Inflammatory macrophage treated with lipopolysaccharide for 1 hour (primary cell): Measurements from ENCODE around the gene HDHD5.
"Not testable (repeated sequence)": the region's sequence is repeated elsewhere in the genome, so short reads cannot be mapped to it uniquely, and the experiment has no call there.

Experiments used
- DNase-seq, 2 donors: peaks; one replicate each; pipeline ENCODE4 v3.0.0-alpha.2; 2020 to 2022

Gene HDHD5

DNA sequence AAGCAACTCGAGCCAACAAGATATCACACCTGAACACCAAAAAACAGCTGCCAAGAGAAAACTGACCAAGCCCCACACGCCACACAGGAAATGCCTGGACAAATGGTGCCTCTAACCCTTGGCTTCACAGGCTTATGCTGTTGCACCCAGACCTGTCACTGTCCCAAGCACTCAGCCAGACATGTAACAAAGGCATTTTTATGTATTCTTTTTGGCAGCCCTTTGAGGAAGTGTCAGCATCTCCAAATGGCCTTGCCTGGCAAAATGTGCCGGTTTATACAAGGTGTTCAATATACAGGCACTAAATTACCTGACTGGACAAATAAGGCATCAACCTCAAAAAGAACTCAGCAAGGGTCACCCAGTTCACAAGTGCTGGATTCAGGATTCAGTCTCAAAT lies 6.1 kb downstream of the HDHD5 start:
- no peak for DNase-seq

DNA sequence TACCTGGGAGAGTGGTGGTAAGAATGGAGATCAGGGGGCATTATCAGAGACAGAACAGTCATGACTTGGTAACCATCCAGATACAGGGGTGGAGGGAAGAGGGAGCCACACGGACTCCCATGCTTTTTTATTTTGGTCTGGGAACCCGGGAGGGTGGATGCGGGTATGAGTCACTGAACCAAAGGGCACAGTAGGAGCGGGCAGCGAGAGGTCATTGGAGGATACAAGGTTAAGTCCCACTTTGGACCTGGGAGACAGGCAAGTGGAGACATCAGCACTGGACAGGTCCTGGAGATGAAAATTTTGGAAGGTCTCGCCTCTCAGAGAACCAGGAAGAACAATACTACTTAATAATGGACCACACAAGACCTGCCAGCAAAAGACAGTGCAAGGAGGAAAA lies 6.7 kb downstream of the HDHD5 start:
- no peak for DNase-seq

DNA sequence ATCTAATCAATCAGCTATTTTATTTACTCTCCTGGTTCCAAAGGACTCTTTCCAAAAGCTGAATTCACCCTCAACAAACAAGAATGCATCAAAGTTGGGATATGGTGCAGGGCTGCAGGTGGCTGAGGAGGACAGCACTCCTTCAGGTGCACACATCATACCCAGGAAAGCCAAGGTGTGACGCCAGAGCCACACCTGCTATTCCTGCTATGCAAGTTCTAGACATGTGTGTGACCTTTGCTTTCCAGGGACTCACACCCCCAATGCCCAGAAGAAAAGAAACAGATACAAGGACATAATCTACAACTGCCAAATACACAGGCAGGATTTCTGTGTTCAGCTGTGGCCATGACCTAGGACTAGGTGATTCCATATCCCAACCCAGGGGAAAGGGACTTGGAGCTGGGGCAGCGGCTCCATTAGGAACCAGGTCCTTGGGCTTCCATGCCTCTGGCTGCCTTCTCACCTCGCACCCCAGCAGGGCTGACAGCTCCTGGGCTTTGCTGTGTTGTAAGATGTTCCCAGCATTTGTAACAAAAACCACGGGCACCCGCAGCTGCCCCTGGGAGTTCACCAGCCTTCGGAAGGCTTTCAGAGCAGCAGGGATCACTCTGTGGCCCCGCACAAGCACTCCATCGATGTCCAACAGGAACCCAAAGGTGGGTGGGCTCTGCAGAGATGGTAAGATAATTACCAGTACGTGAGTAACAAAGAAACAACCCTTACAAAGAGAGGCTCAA lies 9.8 kb downstream of the HDHD5 start:
- DNase-seq = no peak

DNA sequence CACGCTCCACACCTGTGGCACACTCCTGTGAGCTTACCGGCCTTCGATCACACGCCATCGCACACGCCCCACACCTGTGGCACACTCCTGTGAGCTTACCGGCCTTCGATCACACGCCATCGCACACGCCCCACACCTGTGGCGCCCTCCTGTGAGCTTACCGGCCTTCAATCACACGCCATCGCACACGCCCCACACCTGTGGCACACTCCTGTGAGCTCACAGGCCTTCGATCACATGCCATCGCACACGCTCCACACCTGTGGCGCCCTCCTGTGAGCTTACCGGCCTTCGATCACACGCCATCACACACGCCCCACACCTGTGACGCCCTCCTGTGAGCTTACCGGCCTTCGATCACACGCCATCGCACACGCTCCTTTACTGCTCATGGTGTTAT lies 11.6 kb downstream of the HDHD5 start:
- not testable (repeated sequence) for DNase-seq

DNA sequence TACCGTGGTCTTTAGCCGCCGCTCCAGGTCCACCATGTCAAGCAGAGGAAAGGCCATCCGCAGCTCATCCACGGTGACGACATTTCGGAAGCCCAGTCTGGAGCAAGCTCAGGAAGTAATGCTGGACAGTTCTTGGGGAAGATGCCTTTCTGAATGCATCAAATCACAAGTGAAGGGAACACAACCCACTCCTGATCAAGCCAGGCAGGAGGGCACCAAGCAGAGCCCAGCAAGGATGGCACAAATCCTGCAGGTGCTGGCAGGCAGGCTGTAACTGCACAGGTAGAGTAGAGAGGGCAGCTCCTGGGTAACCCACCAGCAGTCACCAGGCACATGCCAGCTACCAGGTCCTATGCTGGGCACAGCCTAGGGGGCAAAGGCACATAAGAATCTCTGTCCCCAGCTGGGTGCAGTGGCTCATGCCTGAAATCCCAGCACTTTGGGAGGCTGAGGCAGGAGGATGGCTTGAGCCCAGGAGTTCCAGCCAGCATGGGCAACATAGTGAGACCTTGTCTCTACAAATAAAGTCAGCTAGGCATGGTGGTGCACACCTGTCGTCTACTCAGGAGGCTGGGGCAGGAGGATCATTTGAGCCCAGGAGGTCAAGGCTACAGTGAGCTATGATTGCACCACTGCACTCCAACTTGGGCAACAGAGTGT lies 13.9 kb downstream of the HDHD5 start:
- no peak for DNase-seq

DNA sequence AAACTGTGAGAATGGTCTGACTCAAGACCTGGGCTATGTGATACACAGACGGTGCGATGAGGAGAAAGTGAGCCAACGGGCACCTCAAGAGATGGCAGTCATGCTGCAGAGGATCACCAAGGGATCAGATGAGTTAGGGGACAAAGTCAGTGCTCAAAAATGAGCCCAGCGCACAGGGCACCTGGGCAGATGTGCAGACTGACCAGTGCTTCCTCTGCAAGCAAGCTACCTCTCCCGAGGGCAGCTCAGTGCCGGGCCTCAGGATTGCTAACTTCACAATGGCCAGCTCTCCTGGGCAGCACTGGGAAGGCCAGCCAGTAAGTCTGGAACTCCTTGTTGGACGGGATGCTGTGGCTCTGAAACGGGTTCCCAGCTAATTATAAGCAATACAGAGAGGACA lies 15.3 kb downstream of the HDHD5 start:
- no peak for DNase-seq

DNA sequence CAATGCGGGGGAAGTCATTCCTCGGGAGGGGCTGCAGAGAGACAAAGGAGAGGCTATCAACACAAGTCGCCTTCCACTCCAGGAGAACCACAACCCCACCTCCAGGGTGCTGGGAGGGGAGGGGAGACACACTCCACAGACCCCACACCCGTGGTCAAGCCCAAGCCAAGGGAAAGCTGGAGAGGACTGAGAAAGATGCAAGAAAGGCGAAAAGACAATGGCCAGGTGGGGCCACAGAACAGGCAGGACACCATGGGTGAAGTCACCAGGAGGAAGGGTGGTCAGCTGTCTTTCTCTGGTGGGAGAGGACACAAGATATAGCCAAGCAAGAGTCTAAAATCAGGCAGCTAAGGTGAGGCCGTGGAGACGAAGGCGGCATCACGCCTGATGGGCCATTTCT lies 16.0 kb downstream of the HDHD5 start:
- DNase-seq = no peak

DNA sequence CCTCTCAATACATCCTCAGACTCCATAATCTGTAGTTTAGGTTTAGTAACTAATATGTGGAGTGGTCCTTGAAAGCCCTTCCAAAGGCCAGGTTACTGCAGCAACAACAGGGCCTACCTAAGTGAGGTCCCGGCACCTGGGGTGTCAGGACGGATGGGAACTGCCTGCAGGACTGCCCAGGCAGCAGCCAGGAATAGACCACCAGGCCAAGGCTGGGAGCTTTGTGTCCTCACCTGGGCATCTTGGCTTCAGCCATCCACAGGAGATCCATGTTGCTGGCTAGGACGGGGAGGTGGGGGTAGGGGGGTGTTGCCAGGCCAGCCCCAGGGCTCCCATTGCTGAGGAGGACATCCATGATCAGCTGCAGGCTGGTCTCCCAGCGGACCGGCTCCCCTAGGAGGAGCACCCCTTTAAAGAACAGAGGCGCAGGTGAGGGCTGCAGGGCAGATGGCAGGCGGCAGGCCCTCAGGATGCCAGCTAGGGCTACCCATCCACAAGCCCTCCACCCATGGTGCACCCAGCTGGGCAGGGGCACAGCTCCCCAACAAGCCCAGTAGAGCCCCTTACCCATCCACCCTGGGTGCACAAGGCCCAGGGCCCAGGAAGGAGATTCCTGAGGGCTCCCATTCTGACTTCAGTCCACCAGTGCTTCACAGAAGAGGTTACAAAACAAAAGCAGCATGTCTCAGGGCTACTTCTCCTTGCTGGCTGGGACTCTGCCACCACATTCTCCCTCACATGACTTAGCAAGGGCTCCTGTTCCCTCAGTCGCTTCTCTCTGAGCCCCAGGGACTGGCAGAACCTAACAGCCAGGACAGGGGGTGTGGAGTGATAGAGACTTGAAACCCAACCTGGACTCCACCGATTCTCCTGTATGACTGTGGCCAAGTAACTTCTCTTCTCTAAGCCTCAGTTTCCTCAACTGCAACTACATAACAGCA lies 18.0 kb downstream of the HDHD5 start:
- no peak for DNase-seq

DNA sequence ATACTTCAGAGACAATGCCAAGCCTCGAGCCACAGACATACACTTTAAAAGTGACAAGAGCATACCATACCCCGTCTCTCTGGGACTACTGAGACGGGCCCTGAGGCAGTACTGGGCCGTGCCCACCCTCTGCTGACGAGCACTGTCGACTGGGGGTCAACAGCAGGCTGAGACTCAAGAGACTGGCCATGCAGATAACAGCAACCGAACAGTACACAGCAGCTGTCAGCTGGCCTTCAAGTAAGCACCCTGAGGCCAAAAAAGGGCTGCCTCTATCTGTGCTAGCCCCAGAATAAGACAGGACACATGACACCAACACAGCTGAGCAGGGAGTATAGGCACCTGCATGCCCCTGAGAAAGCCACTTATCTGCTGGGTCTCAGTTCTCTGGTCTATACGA lies 19.1 kb downstream of the HDHD5 start:
- DNase-seq = no peak

DNA sequence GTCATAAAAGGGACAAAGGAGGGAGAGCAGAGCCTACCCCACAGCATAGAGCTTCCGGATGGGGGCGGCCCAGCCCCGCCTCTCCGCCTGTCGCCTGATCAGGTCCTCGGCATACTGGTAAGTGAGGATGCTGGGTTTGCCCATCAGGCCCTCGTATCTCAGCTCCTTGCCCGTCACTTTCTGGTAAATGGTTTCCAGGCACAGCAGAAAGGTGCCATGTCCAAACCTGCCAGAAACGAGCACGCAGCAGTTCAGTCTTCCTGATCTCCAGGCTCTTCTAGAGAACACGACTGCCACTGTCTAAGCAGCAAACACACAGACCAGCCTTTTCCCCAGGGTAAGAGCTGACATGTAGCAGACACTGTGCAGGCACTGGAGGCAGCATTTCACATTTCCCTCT lies 20.6 kb downstream of the HDHD5 start:
- DNase-seq = no peak

DNA sequence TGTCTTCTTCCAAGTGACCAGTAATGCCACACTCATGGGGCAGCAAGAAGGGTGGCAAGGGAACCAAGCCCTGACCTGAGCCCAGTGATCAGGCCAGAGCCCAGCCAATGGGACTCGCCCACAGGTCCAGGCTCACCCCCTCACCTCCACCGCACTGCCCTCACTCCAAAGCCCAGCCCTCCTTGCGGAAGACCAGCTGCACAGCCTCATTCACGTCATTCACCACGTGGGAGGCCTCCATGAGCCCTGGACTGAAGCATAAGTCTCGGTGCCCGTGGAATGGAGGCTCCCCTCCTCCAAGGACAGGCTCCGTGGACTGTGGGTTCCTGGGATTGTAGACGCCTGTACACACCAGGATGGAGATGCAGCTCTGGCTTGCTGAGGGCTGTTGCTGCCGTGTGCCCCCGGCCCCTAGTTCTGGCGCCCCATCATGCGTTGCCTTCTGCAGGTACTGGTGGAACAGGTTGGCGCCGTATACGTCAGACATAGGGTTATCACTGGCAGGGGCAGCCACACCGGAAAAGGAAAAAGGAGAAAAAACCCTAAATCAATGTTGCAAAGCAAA lies 21.1 kb downstream of the HDHD5 start:
- DNase-seq = no peak

DNA sequence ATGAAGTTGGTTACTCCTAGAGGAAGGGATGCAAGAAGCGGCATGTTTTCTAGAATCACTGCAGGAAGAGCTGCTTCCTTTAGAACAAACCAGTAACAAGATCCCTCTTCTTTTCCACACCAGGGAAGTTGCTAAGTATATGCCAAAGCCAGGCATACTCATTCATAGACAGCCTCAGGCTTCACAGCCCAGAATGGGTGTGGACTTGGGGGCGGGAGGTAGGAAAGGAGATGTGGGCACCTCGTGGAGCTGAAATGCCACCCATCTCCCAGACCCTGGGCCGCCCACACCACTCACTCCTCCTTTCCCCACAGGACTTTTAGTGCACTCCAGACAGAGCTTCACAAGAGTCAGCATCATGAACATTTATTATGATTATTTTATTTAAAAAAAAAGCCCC lies 21.9 kb downstream of the HDHD5 start:
- no peak for DNase-seq

DNA sequence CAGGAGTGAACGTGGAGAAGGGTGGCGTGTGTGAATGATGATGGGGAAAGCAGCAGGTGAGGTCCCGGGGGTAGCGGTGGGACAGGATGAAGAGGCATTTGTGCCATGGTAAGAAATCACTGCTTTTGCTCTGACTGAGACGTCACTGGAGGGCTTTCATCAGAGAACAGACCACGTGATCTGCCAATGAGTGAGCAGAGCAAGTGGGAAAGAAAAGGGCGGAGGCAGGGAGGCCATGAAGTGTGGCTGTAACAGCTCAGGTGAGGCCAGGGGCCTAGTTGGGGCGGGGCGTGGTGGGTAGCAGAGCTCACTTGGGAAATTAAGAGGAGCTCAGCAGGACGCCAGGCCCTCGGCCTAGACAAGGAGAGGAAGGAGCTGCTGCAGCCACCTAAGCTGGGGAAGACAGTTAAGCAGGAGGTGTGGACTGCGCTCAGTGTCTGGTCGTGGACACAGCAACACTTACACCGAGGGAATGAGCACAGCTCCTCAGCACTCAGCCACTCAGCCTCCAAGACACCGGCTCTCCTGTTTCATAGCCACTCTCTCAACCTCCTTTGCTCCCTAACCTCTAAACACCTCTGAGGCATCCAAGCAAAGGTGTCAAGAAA lies 23.8 kb downstream of the HDHD5 start:
- DNase-seq = no peak

DNA sequence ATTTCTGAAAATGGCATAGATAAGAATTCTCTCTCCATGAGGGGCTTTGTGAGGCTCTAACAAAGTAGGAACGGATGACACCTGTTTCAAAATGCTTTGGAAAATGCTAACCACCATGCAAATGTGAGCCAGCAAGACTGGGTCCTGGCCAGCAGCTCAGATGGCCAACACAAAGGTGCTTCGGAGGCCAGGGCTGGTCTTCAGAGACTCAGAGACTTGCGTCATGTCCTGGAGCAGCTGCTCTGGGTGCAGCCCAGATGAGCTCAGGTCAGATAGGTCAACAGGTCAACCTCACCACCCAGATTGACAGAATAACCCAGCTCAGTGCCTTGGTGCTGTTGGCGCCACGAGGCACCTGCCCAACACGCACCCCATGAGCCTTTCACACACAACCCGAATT lies 25.9 kb downstream of the HDHD5 start:
- DNase-seq = no peak

DNA sequence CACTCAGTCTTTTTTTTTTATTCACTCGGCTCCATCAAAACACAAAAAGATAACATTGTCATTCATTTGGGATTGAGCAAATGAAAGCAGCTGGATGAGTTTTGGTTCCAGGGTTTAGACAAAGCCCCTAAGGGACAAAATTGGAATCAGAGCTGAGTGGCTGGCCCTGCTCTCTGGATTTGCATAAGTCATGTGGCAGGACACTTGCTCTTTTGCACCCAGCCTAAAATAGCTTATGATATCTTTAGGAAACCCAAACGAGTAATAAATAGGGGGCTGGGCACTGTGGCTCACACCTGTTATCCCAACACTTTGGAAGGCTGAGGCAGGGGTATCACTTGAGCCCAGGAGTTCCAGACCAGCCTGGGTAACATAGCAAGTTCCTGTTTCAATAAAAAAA lies 27.0 kb downstream of the HDHD5 start:
- no peak for DNase-seq

DNA sequence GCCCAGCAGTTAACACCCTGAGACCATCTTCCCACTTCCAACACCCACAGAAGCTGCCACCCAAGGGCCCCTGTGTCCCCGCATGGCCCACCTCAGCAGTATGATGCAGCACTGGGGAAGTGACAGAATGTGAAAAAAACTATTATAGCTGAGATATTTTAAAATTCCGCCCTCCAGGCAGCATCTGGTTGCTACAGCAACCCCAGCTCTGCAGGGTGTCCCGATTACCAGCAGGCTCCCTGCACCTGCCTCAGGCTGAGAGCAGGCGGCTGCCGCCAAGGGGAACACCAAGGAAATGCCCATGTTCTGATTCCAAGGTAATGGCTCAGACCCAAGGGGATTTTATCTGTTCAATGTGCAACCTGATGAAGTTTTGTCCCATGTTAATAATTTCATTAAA lies 27.4 kb downstream of the HDHD5 start:
- DNase-seq = no peak

DNA sequence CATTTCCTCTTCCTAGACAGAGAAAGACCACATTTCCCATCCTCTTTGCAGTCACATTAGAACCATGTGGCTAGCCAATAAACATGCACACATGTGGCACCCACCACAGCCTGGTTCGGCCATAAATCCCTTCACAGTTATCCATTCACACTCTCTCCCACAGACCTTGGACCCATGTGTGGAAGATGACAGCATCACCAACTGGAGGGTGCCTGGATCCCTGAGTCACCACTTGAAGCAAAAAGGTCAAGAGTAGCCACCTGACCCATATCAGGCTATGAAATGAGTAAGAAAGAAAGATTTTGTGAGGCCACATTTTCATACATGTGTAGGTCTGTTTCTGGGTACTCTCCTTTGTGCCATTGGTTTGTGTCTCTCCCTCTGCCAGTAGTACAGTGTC lies 28.9 kb downstream of the HDHD5 start:
- no peak for DNase-seq

DNA sequence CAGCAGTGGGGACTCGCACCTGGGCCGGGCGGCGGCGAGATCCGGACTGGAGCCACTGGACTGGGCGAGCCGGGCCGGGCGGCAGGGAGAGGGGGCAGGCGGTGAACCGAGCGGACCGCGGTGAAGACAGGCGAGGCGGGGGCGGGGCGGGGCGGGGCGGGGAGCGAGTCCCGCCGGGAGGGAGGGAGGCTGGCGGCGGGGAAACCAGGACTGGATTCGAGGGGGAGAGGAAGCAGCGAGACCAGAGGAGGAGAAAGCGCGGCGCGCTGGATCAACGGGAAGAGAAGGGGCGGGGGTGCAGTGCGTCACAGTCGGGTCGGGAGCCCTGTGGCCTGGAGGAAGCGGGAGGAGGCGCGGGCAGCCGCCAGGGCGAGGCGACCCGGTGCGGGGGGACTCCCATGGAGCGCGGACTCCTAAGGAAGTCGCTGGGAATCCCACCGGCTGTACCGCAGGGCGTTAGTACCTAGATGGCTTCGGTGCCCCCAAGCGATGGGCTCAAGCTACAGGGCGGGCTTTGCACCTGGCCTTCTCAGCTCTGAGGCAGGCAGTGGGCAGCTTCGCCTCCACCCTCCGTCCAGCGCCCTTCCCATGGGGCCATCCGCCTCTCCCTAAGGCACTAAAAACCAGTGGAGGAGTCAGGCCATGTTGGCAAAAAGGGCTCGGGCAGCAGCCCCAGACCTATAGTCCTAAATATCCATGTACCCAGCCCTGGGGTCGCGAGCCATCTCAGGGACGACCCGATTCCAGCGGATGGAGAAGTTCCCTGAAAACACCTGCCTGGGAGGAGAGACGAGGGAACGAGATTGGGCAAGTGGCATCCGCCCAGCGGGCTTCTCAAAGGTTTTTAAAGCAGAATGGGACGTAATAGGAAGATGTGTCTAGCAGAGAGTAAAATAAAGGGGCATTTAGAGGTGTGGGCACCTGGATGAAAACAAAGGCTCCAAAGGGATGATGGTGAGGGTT lies 37.6 kb downstream of the HDHD5 start, which contains the start of gene TMEM121B:
TMEM121B (minus strand) TSS at position 128 of the 963 bp plus-strand sequence. CDS start 233 bp downstream, outside the sequence.
- peak; percentile 76 for DNase-seq

DNA sequence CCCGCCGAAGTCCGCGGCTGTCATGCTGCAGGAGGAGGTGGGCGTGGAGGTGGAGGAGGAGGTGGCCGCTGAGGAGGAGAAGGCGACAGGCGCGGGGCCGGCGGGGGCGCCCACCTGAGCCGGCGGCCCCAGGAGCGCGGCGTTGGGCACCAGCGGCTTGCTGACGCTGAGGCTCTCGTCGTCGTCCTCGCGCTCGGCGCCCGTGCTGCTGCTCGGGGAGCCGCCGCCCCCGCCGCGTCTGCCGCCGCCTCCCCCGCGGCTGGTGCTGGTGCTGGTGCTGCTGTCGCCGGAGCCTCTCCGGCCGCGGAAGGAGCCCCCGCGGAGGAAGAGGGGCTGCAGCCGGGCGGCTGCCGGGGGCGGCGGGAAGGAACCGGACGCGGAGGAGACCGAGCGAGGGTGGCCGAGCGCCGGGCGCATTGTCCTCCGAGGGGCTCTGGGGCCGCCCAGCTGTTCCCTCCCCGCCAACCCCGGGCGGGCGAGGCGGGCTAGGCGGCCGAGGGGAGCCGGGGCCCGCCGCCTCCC lies 38.3 kb downstream of the HDHD5 start:
- DNase-seq = no peak

DNA sequence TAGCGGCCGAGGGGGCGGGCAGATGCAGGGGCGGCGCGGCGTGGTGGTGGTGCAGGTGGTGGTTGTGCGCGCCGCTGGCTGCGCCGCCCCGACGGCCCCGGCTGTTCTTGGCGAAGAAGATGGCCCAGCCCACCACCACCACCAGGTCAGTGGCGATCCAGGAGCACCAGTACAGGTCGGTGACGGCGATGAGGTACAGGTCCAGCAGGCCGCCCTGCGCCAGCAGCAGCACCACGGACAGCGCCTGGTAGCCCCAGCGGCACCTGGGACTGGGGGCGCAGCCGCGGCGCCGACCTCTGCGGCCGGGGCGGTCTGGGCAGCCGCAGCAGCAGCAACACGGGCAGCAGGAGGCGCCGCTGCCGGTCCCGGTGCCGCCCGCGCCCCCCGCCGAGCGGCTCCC lies 38.8 kb downstream of the HDHD5 start:
- DNase-seq = no peak

DNA sequence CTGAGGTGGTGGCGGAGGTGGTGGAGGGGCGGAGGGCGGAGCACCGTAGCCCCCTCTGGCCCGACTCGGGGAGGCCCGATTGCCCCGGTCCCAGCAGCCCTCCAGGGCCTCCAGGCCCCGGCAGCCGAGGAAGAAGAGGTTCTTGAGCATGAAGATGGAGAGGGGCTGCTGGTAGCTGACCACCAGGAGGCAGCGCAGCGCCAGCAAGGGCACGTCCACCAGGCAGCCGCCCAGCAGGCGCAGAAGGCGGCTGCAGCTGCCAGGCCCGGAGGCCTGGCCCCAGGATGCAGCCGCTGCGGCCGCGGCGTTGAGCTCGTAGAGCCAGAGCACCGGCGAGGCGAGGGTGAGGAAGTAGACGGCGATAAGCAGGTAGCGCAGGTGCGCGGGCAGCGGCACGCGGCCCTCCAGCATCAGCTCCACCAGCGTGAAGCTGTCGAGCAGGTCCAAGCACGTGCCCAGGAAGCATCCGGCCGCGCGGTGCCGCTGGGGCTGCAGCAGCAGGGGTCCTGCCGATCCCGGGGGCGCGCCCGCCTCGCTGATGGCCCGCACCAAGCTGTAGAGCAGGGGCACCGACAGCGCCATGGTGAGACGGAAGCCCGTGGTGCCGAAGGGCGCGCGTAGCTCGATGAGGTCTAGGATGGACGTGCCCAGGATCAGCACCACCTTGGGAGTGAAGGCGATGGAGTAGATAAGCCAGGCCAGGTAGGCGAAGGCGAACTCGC lies 39.4 kb downstream of the HDHD5 start:
- DNase-seq = peak; percentile 57 to 71
